Prostate gland (tissue), 2 donors: ENCODE measurements around the gene MRPS27. TPM values are rescaled to one million over a fixed set of nuclear protein-coding genes. Genes with fewer than 3 reads are reported as not detected.
A peak's percentile ranks its signal among the peaks of the same experiment; 100 is the strongest.

Experiments
- DNase-seq: peaks from one replicate; pipeline ENCODE4 v3.0.0-alpha.2; 2019; ENCODE audit warnings: low spot score
- H3K27ac ChIP-seq, 2 donors: fragments of 200-600 bp; sonication (generic); 2 replicates each; pipeline ENCODE4 v1.5.1; 2017 to 2019
- H3K27me3 ChIP-seq: fragments of 200-600 bp; sonication (generic); replicated peaks from 2 replicates; pipeline ENCODE4 v1.5.1; 2019; ENCODE audit not compliant: insufficient read depth
- H3K36me3 ChIP-seq, 2 donors: fragments of 200-600 bp; sonication (generic); 1 replicate in 1 of 2; 2 replicates in 1 of 2; pipeline versions ENCODE4 v1.5.1 to v1.8.1; 2017 to 2019
- H3K4me1 ChIP-seq: fragments of 200-600 bp; sonication (generic); replicated peaks from 2 replicates; pipeline ENCODE4 v1.5.1; 2019
- H3K4me3 ChIP-seq, 2 donors: fragments of 200-600 bp; sonication (generic); 2 replicates each; pipeline ENCODE4 v1.5.1; 2017 to 2019
- H3K9me3 ChIP-seq: fragments of 200-600 bp; sonication (generic); 2 replicates; pipeline ENCODE4 v1.5.1; 2017
- POLR2A ChIP-seq: fragments of 450-650 bp; IDR thresholded peaks from one replicate; pipeline ENCODE4 v1.6.1; 2016; ENCODE audit warnings: antibody characterized with exemption, mild to moderate bottlenecking
- POLR2AphosphoS5 ChIP-seq: sonication (generic); formaldehyde crosslinking; IDR thresholded peaks from one replicate; pipeline ENCODE4 v1.6.1; 2017; ENCODE audit warnings: antibody characterized with exemption
- WGBS: methylation state at CpG from one replicate; pipeline ENCODE4 v1.1.5; 2018; 5-methylcytosine and 5-hydroxymethylcytosine counted together
- intact Hi-C: fragments of 100-400 bp; cut with DNase I; formaldehyde crosslinking; loops from one replicate; pipeline ENCODE4 v1.14.2; 2022
- total RNA-seq, 2 donors: library from RNA; depleted of rRNA; stranded (reverse); fragments of >200 nt; gene quantifications; one replicate each; pipeline ENCODE4 v1.1.0, GENCODE V29; 2016
- TF ChIP-seq, protein P1 (sequence below), 4 experiments: fragments of 200-600 bp in 2 of 4; fragments of 450-650 bp in 2 of 4; sonication (generic) in 2 of 4; IDR thresholded peaks; 1 replicate in 3 of 4; 2 replicates in 1 of 4; pipeline ENCODE4 v1.5.1; 2016 to 2019; ENCODE audit warnings: antibody characterized with exemption in 4 of 4, mild to moderate bottlenecking in 2 of 4, moderate library complexity in 2 of 4

MRPS27 gene
- total RNA-seq, 2 donors from 2014 or later = 43.3 to 51.1 TPM

GRCh38 chr5:72209147-72210115 is 110.6 kb downstream of the MRPS27 start:
- DNase-seq = peak; percentile 90
- H3K4me3 ChIP-seq = no peak overlapping the region
- WGBS = 39% methylated on average over 10 of the region's 10 CpGs
- intact Hi-C loops = loop anchor here (5.0 to 10.0 kb wide), 2 partner anchors 98 to 425 kb away; no protein-coding TSS in a partner anchor
- H3K9me3 ChIP-seq = no peaks in the 10 kb centered on the region
- H3K36me3 ChIP-seq = no peaks in the 10 kb centered on the region
- H3K27ac ChIP-seq = peak overlapping the region in 1 of 2 donors; percentile 1
- H3K27me3 ChIP-seq = no peaks in the 10 kb centered on the region
- peaks cover 2% of the 10 kb centered on the region for H3K4me1 ChIP-seq
- TF ChIP-seq, protein P1, sequence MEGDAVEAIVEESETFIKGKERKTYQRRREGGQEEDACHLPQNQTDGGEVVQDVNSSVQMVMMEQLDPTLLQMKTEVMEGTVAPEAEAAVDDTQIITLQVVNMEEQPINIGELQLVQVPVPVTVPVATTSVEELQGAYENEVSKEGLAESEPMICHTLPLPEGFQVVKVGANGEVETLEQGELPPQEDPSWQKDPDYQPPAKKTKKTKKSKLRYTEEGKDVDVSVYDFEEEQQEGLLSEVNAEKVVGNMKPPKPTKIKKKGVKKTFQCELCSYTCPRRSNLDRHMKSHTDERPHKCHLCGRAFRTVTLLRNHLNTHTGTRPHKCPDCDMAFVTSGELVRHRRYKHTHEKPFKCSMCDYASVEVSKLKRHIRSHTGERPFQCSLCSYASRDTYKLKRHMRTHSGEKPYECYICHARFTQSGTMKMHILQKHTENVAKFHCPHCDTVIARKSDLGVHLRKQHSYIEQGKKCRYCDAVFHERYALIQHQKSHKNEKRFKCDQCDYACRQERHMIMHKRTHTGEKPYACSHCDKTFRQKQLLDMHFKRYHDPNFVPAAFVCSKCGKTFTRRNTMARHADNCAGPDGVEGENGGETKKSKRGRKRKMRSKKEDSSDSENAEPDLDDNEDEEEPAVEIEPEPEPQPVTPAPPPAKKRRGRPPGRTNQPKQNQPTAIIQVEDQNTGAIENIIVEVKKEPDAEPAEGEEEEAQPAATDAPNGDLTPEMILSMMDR (IDR thresholded peaks at IDR 0.05) = peak in 3 of 4 experiments; percentile 9 to 31 (median 21)
- peak; percentile 84 for TF ChIP-seq POLR2AphosphoS5
- no peak for TF ChIP-seq POLR2A

DNA sequence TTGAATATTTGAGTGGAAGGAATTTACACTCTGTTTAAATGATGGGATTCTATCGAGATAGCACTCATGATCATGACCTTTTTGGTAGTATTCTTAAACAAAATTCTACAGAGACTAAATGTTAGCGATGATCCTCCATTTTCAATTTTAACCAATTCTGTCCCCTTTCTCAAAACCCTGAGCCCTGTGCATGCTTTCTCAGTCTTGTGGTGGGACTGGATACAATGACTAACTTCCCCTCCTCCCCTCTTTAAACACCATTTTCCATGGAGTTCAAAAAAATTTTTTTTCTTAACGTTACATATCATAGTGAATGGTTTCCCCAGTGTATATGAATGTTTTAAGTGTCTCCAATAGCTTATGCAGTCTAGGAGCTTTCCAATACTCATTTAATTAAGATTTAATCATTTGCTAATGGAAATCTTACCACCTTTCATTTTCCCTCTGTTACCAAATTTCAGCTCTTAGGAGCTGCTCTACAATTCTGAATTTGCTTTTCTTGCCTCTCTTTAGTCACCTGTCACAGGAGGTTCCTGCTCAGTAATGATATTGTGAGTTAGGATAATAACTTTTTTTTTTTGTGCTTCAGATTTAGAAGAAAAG is 111.6 kb downstream of the MRPS27 start:
- intact Hi-C loops = loop anchor here (5.0 to 10.0 kb wide), 2 partner anchors 99 to 424 kb away; no protein-coding TSS in a partner anchor
- WGBS = 84% methylated on average over 3 of the region's 3 CpGs
- no peak overlapping the region for H3K27ac ChIP-seq
- H3K27me3 ChIP-seq = no peaks in the 10 kb centered on the region
- H3K4me3 ChIP-seq = no peak overlapping the region
- no peak for DNase-seq
- TF ChIP-seq POLR2A = no peak
- TF ChIP-seq POLR2AphosphoS5 = no peak
- TF ChIP-seq, protein P1 (IDR thresholded peaks at IDR 0.05) = no peak
- H3K9me3 ChIP-seq = no peaks in the 10 kb centered on the region
- H3K4me1 ChIP-seq = peaks cover 2% of the 10 kb centered on the region
- no peaks in the 10 kb centered on the region for H3K36me3 ChIP-seq

- no peak for DNase-seq
- 87% methylated on average over 3 of the region's 3 CpGs for WGBS
These were observed 113.0 kb downstream of the MRPS27 start for GRCh38 chr5:72206994-72207393.

DNA sequence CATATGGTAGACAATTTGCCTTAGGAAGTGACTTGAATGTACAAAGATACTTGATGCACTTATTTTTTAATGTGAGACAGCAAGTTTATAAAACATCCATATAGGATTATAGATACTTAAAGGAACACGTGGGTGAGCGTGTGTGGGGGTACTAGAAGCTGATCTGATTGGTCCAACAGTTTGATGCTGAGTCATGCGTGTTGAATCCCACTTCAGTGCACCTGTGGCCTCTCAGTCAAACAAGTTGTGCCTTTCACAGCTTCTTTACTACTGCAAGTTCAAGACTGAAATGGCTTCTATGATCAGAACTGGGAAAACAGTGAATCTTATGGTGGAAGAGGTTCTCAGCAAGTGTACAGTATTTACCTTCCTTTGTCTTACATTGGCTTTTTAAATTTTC is 113.9 kb downstream of the MRPS27 start:
- Histone ChIP-seq H3K27ac (no peak overlapping the region), H3K4me3 (no peak overlapping the region), H3K4me1 (peaks cover 2% of the 10 kb centered on the region), H3K9me3 (no peaks in the 10 kb centered on the region), H3K36me3 (no peaks in the 10 kb centered on the region), H3K27me3 (no peaks in the 10 kb centered on the region)
- TF ChIP-seq, protein P1 (IDR thresholded peaks at IDR 0.05) = no peak
- TF ChIP-seq POLR2AphosphoS5 (no peak), POLR2A (no peak)
- 80% methylated on average over 3 of the region's 3 CpGs for WGBS
- intact Hi-C loops = loop anchor here (5.0 to 10.0 kb wide), 2 partner anchors 101 to 421 kb away; no protein-coding TSS in a partner anchor
- DNase-seq = no peak

More at GRCh38 chr5:72206994-72207393, 113.0 kb downstream of the MRPS27 start:
- Histone ChIP-seq H3K27ac (no peak overlapping the region), H3K36me3 (no peaks in the 10 kb centered on the region), H3K4me3 (no peak overlapping the region), H3K9me3 (no peaks in the 10 kb centered on the region), H3K4me1 (peaks cover 2% of the 10 kb centered on the region), H3K27me3 (no peaks in the 10 kb centered on the region)
- intact Hi-C loops = loop anchor here (5.0 to 10.0 kb wide), 2 partner anchors 100 to 422 kb away; no protein-coding TSS in a partner anchor
- TF ChIP-seq POLR2AphosphoS5 = no peak

DNA sequence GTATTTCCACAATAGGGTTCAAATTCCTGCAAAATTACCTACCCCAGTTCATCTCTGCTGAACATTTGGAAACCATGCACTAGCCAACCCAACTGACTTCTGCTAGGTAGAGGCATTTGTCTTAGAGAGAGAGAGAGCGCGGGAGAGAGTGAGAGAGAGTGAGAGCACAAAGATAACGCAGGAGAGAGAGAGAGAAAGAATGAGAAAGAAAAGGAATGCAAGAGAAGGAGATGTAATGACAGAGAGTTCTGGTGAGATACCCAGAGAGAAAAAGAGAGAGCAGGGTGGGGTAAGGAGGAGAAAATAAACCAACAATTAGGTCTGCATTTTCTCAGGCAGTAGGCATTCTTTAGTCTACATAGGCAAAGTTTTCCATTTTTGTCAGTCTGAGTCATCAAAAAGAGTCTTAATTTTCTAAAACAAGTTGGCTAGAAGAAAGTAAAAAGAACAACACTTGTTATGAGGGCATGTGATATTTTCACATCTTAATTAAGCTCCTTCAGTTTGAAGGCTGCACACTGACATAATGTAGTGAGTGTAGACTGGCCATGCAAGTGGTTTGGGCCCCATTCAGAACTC is 114.5 kb downstream of the MRPS27 start:
- no peak for DNase-seq
- no peak overlapping the region for H3K27ac ChIP-seq
- H3K9me3 ChIP-seq = no peaks in the 10 kb centered on the region
- no peaks in the 10 kb centered on the region for H3K36me3 ChIP-seq
- TF ChIP-seq POLR2AphosphoS5 (no peak), POLR2A (no peak)
- TF ChIP-seq, protein P1 (IDR thresholded peaks at IDR 0.05) = no peak
- intact Hi-C loops = loop anchor here (5.0 to 10.0 kb wide), 2 partner anchors 102 to 421 kb away; no protein-coding TSS in a partner anchor
- no peak overlapping the region for H3K4me3 ChIP-seq
- 95% methylated on average over 3 of the region's 3 CpGs for WGBS
- peaks cover 2% of the 10 kb centered on the region for H3K4me1 ChIP-seq
- no peaks in the 10 kb centered on the region for H3K27me3 ChIP-seq
